Osteoblast (primary cell): ENCODE measurements around the gene XYLT1. TPM values are rescaled to one million over a fixed set of nuclear protein-coding genes. Genes with fewer than 3 reads are reported as not detected.

ENCODE experiments used
- DNase-seq: peaks from one replicate; pipeline ENCODE4 v3.0.0; 2011; ENCODE audit warnings: low spot score, mixed read lengths; ENCODE audit not compliant: insufficient read length; ENCODE audit errors: missing footprints
- H2AFZ ChIP-seq: 2 replicates; pipeline ENCODE4 v1.6.0; 2011; ENCODE audit warnings: mild to moderate bottlenecking, low read length
- H3K27ac ChIP-seq: 2 replicates; pipeline ENCODE4 v1.5.1; 2011; ENCODE audit warnings: mild to moderate bottlenecking, low read depth, low read length, moderate library complexity
- H3K27me3 ChIP-seq: 2 replicates; pipeline ENCODE4 v1.6.0; 2012; ENCODE audit warnings: mild to moderate bottlenecking, control low read depth, inconsistent platforms, low read length, moderate library complexity; ENCODE audit not compliant: insufficient read depth
- H3K36me3 ChIP-seq: 2 replicates; pipeline ENCODE4 v1.5.1; 2011; ENCODE audit warnings: mild to moderate bottlenecking, low read length, control low read depth, moderate library complexity; ENCODE audit not compliant: insufficient read depth
- H3K4me1 ChIP-seq: 2 replicates; pipeline ENCODE4 v1.5.1; 2011; ENCODE audit warnings: mild to moderate bottlenecking, low read length, control low read depth, moderate library complexity; ENCODE audit not compliant: insufficient read depth
- H3K4me2 ChIP-seq: 2 replicates; pipeline ENCODE4 v1.6.0; 2011; ENCODE audit warnings: mild to moderate bottlenecking, low read length; ENCODE audit not compliant: insufficient read depth
- H3K4me3 ChIP-seq: fragments of 200-600 bp; sonication (generic); 3 replicates; pipeline ENCODE4 v1.5.1; 2012; ENCODE audit warnings: mild to moderate bottlenecking, low read length, inconsistent platforms; ENCODE audit not compliant: insufficient read depth
- H3K79me2 ChIP-seq: 2 replicates; pipeline ENCODE4 v1.6.0; 2012; ENCODE audit warnings: mild to moderate bottlenecking, low read length, control low read depth, inconsistent platforms; ENCODE audit not compliant: insufficient read depth
- H3K9me3 ChIP-seq: 2 replicates; pipeline ENCODE4 v1.5.1; 2011; ENCODE audit warnings: low read depth, low read length, control low read depth
- H4K20me1 ChIP-seq: 2 replicates; pipeline ENCODE4 v1.6.0; 2012; ENCODE audit warnings: mild to moderate bottlenecking, low read length, control low read depth; ENCODE audit not compliant: insufficient read depth
- CTCF ChIP-seq: IDR thresholded peaks from 2 replicates; pipeline ENCODE4 v1.5.1; 2011; ENCODE audit warnings: mild to moderate bottlenecking, low read depth, low read length, moderate library complexity; ENCODE audit errors: extremely low read depth
- total RNA-seq: library from RNA; depleted of rRNA; stranded (reverse); fragments of >200 nt; gene quantifications from 2 replicates; pipeline ENCODE4 v1.2.3, GENCODE V29; 2012

The XYLT1 gene
- total RNA-seq, 1 donor = 43.4 TPM

DNA sequence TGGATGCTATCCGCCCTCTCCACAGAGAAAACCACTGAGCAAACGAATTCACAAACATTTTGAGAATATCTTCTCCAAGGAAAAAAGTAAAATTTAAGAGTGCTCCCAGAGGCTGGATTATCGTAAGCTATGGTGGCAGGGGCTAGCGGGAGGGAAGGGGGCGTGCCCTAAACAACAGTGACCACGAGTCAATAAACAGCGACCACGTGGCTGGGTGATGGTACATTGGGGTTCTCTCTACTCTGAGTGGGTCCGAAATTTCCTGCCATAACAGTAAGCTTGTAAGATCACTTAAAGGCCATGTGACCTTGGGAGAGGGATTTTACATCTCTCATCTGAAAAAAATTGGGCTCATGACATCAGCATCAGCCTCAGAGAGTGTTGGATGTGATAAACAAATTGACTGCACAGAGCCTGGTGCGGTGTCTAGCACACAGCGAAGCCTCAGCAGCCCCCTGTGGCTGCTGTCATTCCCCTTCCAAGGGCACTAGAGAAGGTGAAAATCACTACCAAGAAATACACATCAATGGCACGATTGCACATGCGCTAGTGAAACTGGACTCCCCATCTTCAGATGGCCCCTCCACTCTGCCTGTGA, 213.2 kb downstream of the XYLT1 start:
- Histone ChIP-seq H3K79me2 (no peaks in the 10 kb centered on the region), H3K4me3 (no peak overlapping the region), H3K4me2 (no peak overlapping the region), H2AFZ (no peak overlapping the region), H3K9me3 (no peaks in the 10 kb centered on the region), H3K4me1 (no peaks in the 10 kb centered on the region), H3K27me3 (no peaks in the 10 kb centered on the region), H4K20me1 (peaks cover 7% of the 10 kb centered on the region), H3K36me3 (no peaks in the 10 kb centered on the region), H3K27ac (no peak overlapping the region)
- no peak for TF ChIP-seq CTCF
- DNase-seq = no peak

GRCh38 chr16:17252701-17253100, 218.1 kb downstream of the XYLT1 start:
- H4K20me1 ChIP-seq = peaks cover 33% of the 10 kb centered on the region
- peaks cover 4% of the 10 kb centered on the region for H3K4me1 ChIP-seq
- H3K79me2 ChIP-seq = peaks cover 2% of the 10 kb centered on the region
- no peak overlapping the region for H3K27ac ChIP-seq
- H3K4me3 ChIP-seq = no peak overlapping the region
- no peaks in the 10 kb centered on the region for H3K27me3 ChIP-seq
- H3K36me3 ChIP-seq = no peaks in the 10 kb centered on the region
- H2AFZ ChIP-seq = no peak overlapping the region
- H3K4me2 ChIP-seq = no peak overlapping the region
- no peaks in the 10 kb centered on the region for H3K9me3 ChIP-seq
- no peak for DNase-seq
- no peak for TF ChIP-seq CTCF

DNA sequence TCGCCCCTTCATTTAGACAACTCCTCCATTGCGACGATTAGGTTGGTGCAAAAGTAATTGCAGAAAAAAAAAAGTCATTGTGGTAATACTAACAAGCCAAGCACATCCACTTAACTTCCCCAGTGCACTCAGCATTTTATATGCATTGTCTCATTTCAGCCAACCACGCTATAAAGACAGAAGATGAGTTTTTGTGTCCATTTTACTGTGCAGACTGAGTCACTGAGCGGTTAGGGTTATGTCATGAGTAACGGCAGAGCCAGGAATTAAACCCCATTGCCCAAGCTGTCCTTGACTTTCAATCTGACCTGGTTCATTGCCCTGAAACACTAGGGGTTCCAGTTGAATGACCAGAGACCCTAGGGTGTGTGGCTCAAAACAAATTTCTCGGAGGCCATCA, 218.7 kb downstream of the XYLT1 start:
- Histone ChIP-seq H3K27ac (no peak overlapping the region), H3K4me3 (no peak overlapping the region), H3K27me3 (no peaks in the 10 kb centered on the region), H4K20me1 (peaks cover 39% of the 10 kb centered on the region), H3K36me3 (no peaks in the 10 kb centered on the region), H3K4me2 (no peak overlapping the region), H3K79me2 (peaks cover 6% of the 10 kb centered on the region), H3K4me1 (peaks cover 4% of the 10 kb centered on the region), H2AFZ (no peak overlapping the region), H3K9me3 (no peaks in the 10 kb centered on the region)
- no peak for TF ChIP-seq CTCF
- peak; percentile 66 for DNase-seq

DNA sequence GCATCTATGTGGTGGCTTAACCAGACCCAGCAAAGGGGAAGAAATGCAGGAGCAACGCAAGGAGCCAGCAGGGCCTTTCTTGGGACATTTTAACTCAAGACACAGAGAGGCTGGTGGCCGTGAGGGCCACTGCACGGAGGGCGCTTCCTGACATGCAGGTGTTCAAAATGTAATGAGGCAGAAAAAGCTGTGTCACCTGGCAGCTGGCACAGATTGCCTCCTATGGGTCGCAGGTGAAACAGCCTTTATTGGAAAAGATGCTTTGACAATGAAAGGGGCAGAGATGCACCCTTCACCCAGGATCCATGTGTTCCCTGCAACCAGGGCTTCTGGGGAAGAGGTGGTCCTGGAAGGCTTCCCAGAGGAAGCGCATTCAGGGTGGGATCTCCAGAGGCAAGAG, 219.3 kb downstream of the XYLT1 start:
- H4K20me1 ChIP-seq = peaks cover 45% of the 10 kb centered on the region
- no peaks in the 10 kb centered on the region for H3K36me3 ChIP-seq

More for the DNA sequence above, 219.3 kb downstream of the XYLT1 start:
- Histone ChIP-seq H3K4me1 (peaks cover 4% of the 10 kb centered on the region), H3K9me3 (no peaks in the 10 kb centered on the region), H3K27me3 (no peaks in the 10 kb centered on the region), H3K79me2 (peaks cover 6% of the 10 kb centered on the region), H2AFZ (no peak overlapping the region), H3K4me3 (no peak overlapping the region), H3K27ac (no peak overlapping the region), H3K4me2 (no peak overlapping the region)
- TF ChIP-seq CTCF = no peak
- DNase-seq = no peak
